Activated CD4-positive, alpha-beta T cell treated with anti-CD3 and anti-CD28 coated beads, Interleukin-2, amount 10 ng/mL, durations not matched to agents 24 days and 14 days (primary cell): ENCODE results near the gene FBXO10. TPM values are rescaled to one million over a fixed set of nuclear protein-coding genes. Genes with fewer than 3 reads are reported as not detected.
"Not testable (repeated sequence)": the region's sequence is repeated elsewhere in the genome, so short reads cannot be mapped to it uniquely, and the experiment has no call there.

Source experiments
- DNase-seq: peaks from one replicate; pipeline ENCODE4 v3.0.0; 2022
- H3K27ac Mint-ChIP-seq: one replicate; pipeline ENCODE4 v1.8.0; 2022; ENCODE audit warnings: mild to moderate bottlenecking, mixed read lengths
- H3K27me3 Mint-ChIP-seq: one replicate; pipeline ENCODE4 v1.8.0; 2022; ENCODE audit warnings: mixed read lengths
- H3K36me3 Mint-ChIP-seq: one replicate; pipeline ENCODE4 v1.8.0; 2022; ENCODE audit warnings: low read depth, mild to moderate bottlenecking, mixed read lengths
- H3K4me1 Mint-ChIP-seq: one replicate; pipeline ENCODE4 v1.8.0; 2021; ENCODE audit warnings: mixed read lengths
- H3K4me3 Mint-ChIP-seq: one replicate; pipeline ENCODE4 v1.8.0; 2022; ENCODE audit warnings: mild to moderate bottlenecking, moderate library complexity, mixed read lengths
- H3K9me3 Mint-ChIP-seq: one replicate; pipeline ENCODE4 v1.8.0; 2021; ENCODE audit warnings: mixed read lengths
- intact Hi-C: fragments of 100-400 bp; cut with micrococcal nuclease; formaldehyde crosslinking; loops from one replicate; pipeline ENCODE4 v1.15.1; 2023
- total RNA-seq: library from RNA; stranded (reverse); gene quantifications from 2 replicates; pipeline ENCODE4 v1.2.3, GENCODE V29; 2022

FBXO10 gene
- total RNA-seq, 1 donor from 2014 or later: 2.7 TPM

- intact Hi-C loops: no loop called here
- DNase-seq: no peak
- H3K27me3 Mint-ChIP-seq: peaks cover 30% of the 10 kb centered on the region
- no peak overlapping the region for H3K4me3 Mint-ChIP-seq
- no peak overlapping the region for H3K27ac Mint-ChIP-seq
- H3K9me3 Mint-ChIP-seq: no peaks in the 10 kb centered on the region
- H3K36me3 Mint-ChIP-seq: no peaks in the 10 kb centered on the region
- no peaks in the 10 kb centered on the region for H3K4me1 Mint-ChIP-seq
Measured at GRCh38 chr9:37609735-37610397, 33.7 kb upstream of the FBXO10 start.

- no peaks in the 10 kb centered on the region for H3K36me3 Mint-ChIP-seq
- no peak overlapping the region for H3K4me3 Mint-ChIP-seq
- H3K4me1 Mint-ChIP-seq: no peaks in the 10 kb centered on the region
- intact Hi-C loops: no loop called here
- DNase-seq: no peak
- peaks cover 32% of the 10 kb centered on the region for H3K27me3 Mint-ChIP-seq
- no peak overlapping the region for H3K27ac Mint-ChIP-seq
- no peaks in the 10 kb centered on the region for H3K9me3 Mint-ChIP-seq
Measured at GRCh38 chr9:37608250-37608649, 32.1 kb upstream of the FBXO10 start.

- intact Hi-C loops: no loop called here
- H3K27me3 Mint-ChIP-seq: peaks cover 36% of the 10 kb centered on the region
Measured at GRCh38 chr9:37604296-37604695, 28.1 kb upstream of the FBXO10 start.

GRCh38 chr9:37602817-37603216 lies 26.6 kb upstream of the FBXO10 start:
- H3K27me3 Mint-ChIP-seq: peaks cover 37% of the 10 kb centered on the region
- H3K4me3 Mint-ChIP-seq: no peak overlapping the region
- no peaks in the 10 kb centered on the region for H3K9me3 Mint-ChIP-seq
- no peaks in the 10 kb centered on the region for H3K36me3 Mint-ChIP-seq
- intact Hi-C loops: no loop called here
- no peaks in the 10 kb centered on the region for H3K4me1 Mint-ChIP-seq
- DNase-seq: no peak
- H3K27ac Mint-ChIP-seq: no peak overlapping the region

More at GRCh38 chr9:37604296-37604695, 28.1 kb upstream of the FBXO10 start:
- no peak for DNase-seq
- Mint-ChIP-seq H3K27ac (no peak overlapping the region), H3K36me3 (no peaks in the 10 kb centered on the region), H3K9me3 (no peaks in the 10 kb centered on the region), H3K4me1 (no peaks in the 10 kb centered on the region), H3K4me3 (no peak overlapping the region)

GRCh38 chr9:37602061-37602460 lies 25.9 kb upstream of the FBXO10 start:
- H3K4me3 Mint-ChIP-seq, DNase-seq, H3K9me3 Mint-ChIP-seq, H3K27ac Mint-ChIP-seq, H3K4me1 Mint-ChIP-seq, intact Hi-C loops, H3K36me3 Mint-ChIP-seq: not testable (repeated sequence)
- peaks cover 34% of the 10 kb centered on the region for H3K27me3 Mint-ChIP-seq

GRCh38 chr9:37596504-37596903 lies 20.3 kb upstream of the FBXO10 start:
- Mint-ChIP-seq H3K9me3 (no peaks in the 10 kb centered on the region), H3K4me1 (peaks cover 10% of the 10 kb centered on the region), H3K36me3 (peaks cover 8% of the 10 kb centered on the region), H3K4me3 (no peak overlapping the region), H3K27ac (no peak overlapping the region), H3K27me3 (peaks cover 33% of the 10 kb centered on the region)
- intact Hi-C loops: no loop called here
- no peak for DNase-seq

GRCh38 chr9:37593883-37594448 lies 17.8 kb upstream of the FBXO10 start:
- Mint-ChIP-seq H3K27me3 (peaks cover 23% of the 10 kb centered on the region), H3K36me3 (peaks cover 24% of the 10 kb centered on the region)

GRCh38 chr9:37592108-37592951 lies 16.1 kb upstream of the FBXO10 start, which contains the start of gene TOMM5:
Gene TOMM5 (minus strand): TSS chr9:37592597. CDS start chr9:37592532, 65 bp downstream.
- Mint-ChIP-seq H3K4me1 (peaks cover 21% of the 10 kb centered on the region), H3K27ac (peak within 1 kb of the TSS; percentile 99), H3K27me3 (peaks cover 16% of the 10 kb centered on the region), H3K36me3 (peaks cover 37% of the 10 kb centered on the region), H3K9me3 (no peaks in the 10 kb centered on the region), H3K4me3 (peak within 1 kb of the TSS; percentile 97)
- intact Hi-C loops: loop anchor here (1.0 to 5.0 kb wide), 8 partner anchors 16 to 470 kb away; partner anchors contain the start of genes DCAF10, FBXO10, FRMPD1 and GRHPR
- peak; percentile 98 for DNase-seq

More at GRCh38 chr9:37593883-37594448, 17.8 kb upstream of the FBXO10 start:
- Mint-ChIP-seq H3K4me3 (peak overlapping the region; percentile 43), H3K4me1 (peaks cover 21% of the 10 kb centered on the region), H3K27ac (no peak overlapping the region), H3K9me3 (no peaks in the 10 kb centered on the region)
- DNase-seq: no peak
- intact Hi-C loops: loop anchor here (1.0 to 5.0 kb wide), 7 partner anchors 17 to 472 kb away; partner anchors contain the start of genes DCAF10, FBXO10, FRMPD1 and GRHPR

GRCh38 chr9:37587521-37587920 lies 11.3 kb upstream of the FBXO10 start:
- Mint-ChIP-seq H3K9me3 (no peaks in the 10 kb centered on the region), H3K27me3 (peaks cover 2% of the 10 kb centered on the region), H3K36me3 (peaks cover 75% of the 10 kb centered on the region), H3K4me1 (peaks cover 22% of the 10 kb centered on the region), H3K4me3 (no peak overlapping the region), H3K27ac (no peak overlapping the region)
- intact Hi-C loops: no loop called here
- no peak for DNase-seq

- no peak for DNase-seq
- Mint-ChIP-seq H3K4me3 (no peak overlapping the region), H3K4me1 (peaks cover 8% of the 10 kb centered on the region), H3K9me3 (no peaks in the 10 kb centered on the region), H3K27me3 (no peaks in the 10 kb centered on the region), H3K27ac (no peak overlapping the region), H3K36me3 (peaks cover 56% of the 10 kb centered on the region)
- intact Hi-C loops: no loop called here
Measured at GRCh38 chr9:37583522-37584121, 7.4 kb upstream of the FBXO10 start.

- intact Hi-C loops: no loop called here
- H3K4me3 Mint-ChIP-seq: no peak overlapping the region
- peak overlapping the region; percentile 0 for H3K27ac Mint-ChIP-seq
- peaks cover 8% of the 10 kb centered on the region for H3K4me1 Mint-ChIP-seq
- no peaks in the 10 kb centered on the region for H3K27me3 Mint-ChIP-seq
- H3K36me3 Mint-ChIP-seq: peaks cover 49% of the 10 kb centered on the region
- no peaks in the 10 kb centered on the region for H3K9me3 Mint-ChIP-seq
- DNase-seq: peak; percentile 59
Measured at GRCh38 chr9:37582548-37583157, 6.5 kb upstream of the FBXO10 start.

- H3K4me3 Mint-ChIP-seq: peak overlapping the region; percentile 78
- DNase-seq: no peak
- H3K27me3 Mint-ChIP-seq: peaks cover 10% of the 10 kb centered on the region
- no peak overlapping the region for H3K27ac Mint-ChIP-seq
- H3K4me1 Mint-ChIP-seq: peaks cover 22% of the 10 kb centered on the region
- peaks cover 13% of the 10 kb centered on the region for H3K36me3 Mint-ChIP-seq
- no peaks in the 10 kb centered on the region for H3K9me3 Mint-ChIP-seq
- intact Hi-C loops: loop anchor here (5.0 kb wide), 1 partner anchor 88 kb away; the partner anchor contains the start of gene POLR1E
Measured at GRCh38 chr9:37575511-37575914, 667 bp downstream of the FBXO10 start.

GRCh38 chr9:37575001-37575400 lies 1.2 kb downstream of the FBXO10 start:
- Mint-ChIP-seq H3K9me3 (no peaks in the 10 kb centered on the region), H3K27ac (no peak overlapping the region), H3K4me3 (peak overlapping the region; percentile 78), H3K36me3 (peaks cover 11% of the 10 kb centered on the region), H3K27me3 (peaks cover 10% of the 10 kb centered on the region), H3K4me1 (peaks cover 22% of the 10 kb centered on the region)
- no peak for DNase-seq
- intact Hi-C loops: loop anchor here (5.0 kb wide), 1 partner anchor 88 kb away; the partner anchor contains the start of gene POLR1E
